GM12878 (cell line): Measurements from ENCODE around the gene FASTK. TPM values are rescaled to one million over a fixed set of nuclear protein-coding genes. Genes with fewer than 3 reads are reported as not detected.

Source experiments
- ASH2L ChIP-seq: fragments of 300-600, 200-600 bp; sonication (generic); IDR thresholded peaks from 2 replicates; pipeline ENCODE4 v1.6.1; 2017; ENCODE audit warnings: low read depth, mild to moderate bottlenecking, borderline replicate concordance
- CBFB ChIP-seq: IDR thresholded peaks from 2 replicates; pipeline ENCODE4 v1.6.1; 2016; ENCODE audit warnings: antibody characterized with exemption, low read depth
- EP300 ChIP-seq, 2 experiments: fragments of 150-350 bp in 1 of 2; IDR thresholded peaks; 2 replicates each; pipeline ENCODE4 v1.6.1; 2011 to 2012; ENCODE audit warnings: low read depth in 2 of 2, low read length in 2 of 2, borderline replicate concordance in 1 of 2, improper control_type of control experiment in 1 of 2, inconsistent platforms in 1 of 2; ENCODE audit not compliant: control insufficient read depth in 1 of 2
- HCFC1 ChIP-seq: fragments of 150-350 bp; IDR thresholded peaks from 2 replicates; pipeline ENCODE4 v1.6.1; 2014; ENCODE audit warnings: low read length
- MXI1 ChIP-seq: fragments of 150-350 bp; IDR thresholded peaks from 2 replicates; pipeline ENCODE4 v1.6.1; 2011; ENCODE audit warnings: low read depth, mild to moderate bottlenecking, inconsistent platforms, low read length, improper control_type of control experiment
- NR2F1 ChIP-seq: fragments of 450-650 bp; conservative IDR thresholded peaks from 2 replicates; pipeline ENCODE4 v1.6.1; 2017; ENCODE audit warnings: mild to moderate bottlenecking
- POLR2A ChIP-seq: IDR thresholded peaks from 2 replicates; pipeline ENCODE4 v1.6.1; 2011; ENCODE audit warnings: low read depth, mild to moderate bottlenecking, low read length
- POLR2AphosphoS2 ChIP-seq: IDR thresholded peaks from 2 replicates; pipeline ENCODE4 v1.6.1; 2011; ENCODE audit warnings: low read depth, mild to moderate bottlenecking, low read length, improper control_type of control experiment, moderate library complexity
- SMAD5 ChIP-seq: IDR thresholded peaks from 2 replicates; pipeline ENCODE4 v1.6.1; 2016; ENCODE audit warnings: antibody characterized with exemption, low read depth
- SMARCA5 ChIP-seq: fragments of 450-650 bp; IDR thresholded peaks from 2 replicates; pipeline ENCODE4 v1.6.1; 2017; ENCODE audit warnings: mild to moderate bottlenecking
- TAF1 ChIP-seq: IDR thresholded peaks from 2 replicates; pipeline ENCODE4 v1.6.1; 2011; ENCODE audit warnings: mild to moderate bottlenecking, low read depth, low read length, borderline replicate concordance
- TCF3 ChIP-seq: IDR thresholded peaks from 2 replicates; pipeline ENCODE4 v1.6.1; 2012; ENCODE audit warnings: low read depth, mild to moderate bottlenecking, low read length, borderline replicate concordance; ENCODE audit not compliant: insufficient read depth
- YBX1 ChIP-seq: fragments of 450-650 bp; IDR thresholded peaks from 2 replicates; pipeline ENCODE4 v1.6.1; 2016; ENCODE audit warnings: antibody characterized with exemption
- polyA plus RNA-seq, 11 experiments: library from polyadenylated mRNA; depleted of rRNA in 4 of 11; unstranded in 6 of 11; stranded (reverse) in 5 of 11; fragments of >200 nt; fragmentation: Nextera tagmentation in 4 of 11; fragmentation: Illumina TruSeq in 1 of 11; extraction: Ambion mirVana in 4 of 11; extraction: Trizol in 1 of 11; gene quantifications; 1 replicate in 1 of 11; 2 replicates in 10 of 11; pipeline versions ENCODE4 v1.2.1 to v1.2.3, GENCODE V29; 2011 to 2016; ENCODE audit warnings: inconsistent platforms in 2 of 11, missing spikeins in 2 of 11, low read depth in 1 of 11
- total RNA-seq, 4 experiments: library from RNA; depleted of rRNA in 3 of 4; stranded (reverse); fragments of >200 nt in 3 of 4; fragmentation: Illumina TruSeq in 1 of 4; extraction: Trizol in 1 of 4; gene quantifications; 2 replicates each; pipeline versions ENCODE4 v1.2.1 to v1.2.3, GENCODE V29; 2013 to 2021
- TF ChIP-seq, protein P1 (sequence below): IDR thresholded peaks from 2 replicates; pipeline ENCODE4 v1.6.1; 2012; ENCODE audit warnings: mild to moderate bottlenecking, low read depth, low read length
- TF ChIP-seq, protein P2 (sequence below): fragments of 450-650 bp; IDR thresholded peaks from 2 replicates; pipeline ENCODE4 v1.6.1; 2017; ENCODE audit warnings: mild to moderate bottlenecking, moderate library complexity
- TF ChIP-seq, protein P3 (sequence below): fragments of 450-650 bp; formaldehyde crosslinking; IDR thresholded peaks from 2 replicates; pipeline ENCODE4 v1.4.0; 2022; ENCODE audit warnings: mild to moderate bottlenecking, moderate library complexity
- TF ChIP-seq, protein P4 (sequence below): fragments of 450-650 bp; IDR thresholded peaks from 2 replicates; pipeline ENCODE4 v1.6.1; 2017; ENCODE audit warnings: mild to moderate bottlenecking, low read depth, inconsistent platforms; ENCODE audit not compliant: poor library complexity, severe bottlenecking

Gene FASTK
- total and polyA plus RNA-seq, 10 of the 15 experiments (the other 5 are each of a cell fraction or from before 2014, with no cell fraction given): 0.19 to 102 (median 54.5) TPM

DNA sequence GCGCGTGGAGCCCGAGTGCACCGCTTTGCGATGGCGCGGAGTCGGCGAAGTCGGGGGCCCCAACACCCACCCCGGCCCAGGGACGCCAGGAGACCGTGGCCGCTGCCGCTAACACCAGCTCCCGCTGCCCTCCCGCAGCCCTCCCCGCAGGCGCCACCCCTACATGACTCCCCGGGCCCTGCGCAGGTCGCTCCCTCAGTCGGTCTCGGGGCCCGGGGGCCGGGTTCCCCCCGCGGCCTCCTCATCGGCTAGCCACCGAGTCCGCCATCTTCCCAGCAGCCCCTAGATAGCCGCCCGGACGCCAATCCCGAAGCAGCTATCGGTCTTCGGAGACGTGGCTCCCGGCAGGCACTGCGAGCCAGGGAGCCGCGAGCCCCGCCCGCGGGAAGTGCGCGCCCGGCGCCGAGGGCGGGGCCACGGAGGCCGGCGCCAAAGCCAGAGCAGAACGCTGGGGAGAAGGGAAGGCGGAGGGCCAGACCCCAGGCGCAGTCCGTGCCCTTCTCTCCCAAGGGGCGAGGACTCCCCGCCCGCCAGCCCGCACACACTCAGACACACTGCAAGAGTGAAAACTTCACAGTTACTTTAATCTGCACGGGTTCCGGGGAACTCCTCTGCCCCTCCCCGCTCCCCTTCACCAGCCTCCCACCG lies at the start of gene FASTK (continued):
- TF ChIP-seq, protein P1, sequence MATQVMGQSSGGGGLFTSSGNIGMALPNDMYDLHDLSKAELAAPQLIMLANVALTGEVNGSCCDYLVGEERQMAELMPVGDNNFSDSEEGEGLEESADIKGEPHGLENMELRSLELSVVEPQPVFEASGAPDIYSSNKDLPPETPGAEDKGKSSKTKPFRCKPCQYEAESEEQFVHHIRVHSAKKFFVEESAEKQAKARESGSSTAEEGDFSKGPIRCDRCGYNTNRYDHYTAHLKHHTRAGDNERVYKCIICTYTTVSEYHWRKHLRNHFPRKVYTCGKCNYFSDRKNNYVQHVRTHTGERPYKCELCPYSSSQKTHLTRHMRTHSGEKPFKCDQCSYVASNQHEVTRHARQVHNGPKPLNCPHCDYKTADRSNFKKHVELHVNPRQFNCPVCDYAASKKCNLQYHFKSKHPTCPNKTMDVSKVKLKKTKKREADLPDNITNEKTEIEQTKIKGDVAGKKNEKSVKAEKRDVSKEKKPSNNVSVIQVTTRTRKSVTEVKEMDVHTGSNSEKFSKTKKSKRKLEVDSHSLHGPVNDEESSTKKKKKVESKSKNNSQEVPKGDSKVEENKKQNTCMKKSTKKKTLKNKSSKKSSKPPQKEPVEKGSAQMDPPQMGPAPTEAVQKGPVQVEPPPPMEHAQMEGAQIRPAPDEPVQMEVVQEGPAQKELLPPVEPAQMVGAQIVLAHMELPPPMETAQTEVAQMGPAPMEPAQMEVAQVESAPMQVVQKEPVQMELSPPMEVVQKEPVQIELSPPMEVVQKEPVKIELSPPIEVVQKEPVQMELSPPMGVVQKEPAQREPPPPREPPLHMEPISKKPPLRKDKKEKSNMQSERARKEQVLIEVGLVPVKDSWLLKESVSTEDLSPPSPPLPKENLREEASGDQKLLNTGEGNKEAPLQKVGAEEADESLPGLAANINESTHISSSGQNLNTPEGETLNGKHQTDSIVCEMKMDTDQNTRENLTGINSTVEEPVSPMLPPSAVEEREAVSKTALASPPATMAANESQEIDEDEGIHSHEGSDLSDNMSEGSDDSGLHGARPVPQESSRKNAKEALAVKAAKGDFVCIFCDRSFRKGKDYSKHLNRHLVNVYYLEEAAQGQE: 0 out of 2 replicates have a peak, but pooled peaks have one; percentile 5
- TF ChIP-seq SMARCA5 (no peak), TCF3 (peak; percentile 34; the same call in 1 of the 2 replicates), MXI1 (peak; percentile 63), CBFB (peak; percentile 46; the same call in 1 of the 2 replicates), TAF1 (peak; percentile 92), HCFC1 (peak; percentile 70), POLR2A (peak; percentile 91), ASH2L (no peak), YBX1 (no peak), EP300 (IDR thresholded peaks at IDR 0.05; ENCODE audit: borderline replicate concordance in 1 of 2, control insufficient read depth in 1 of 2, low read depth in 2 of 2, low read length in 2 of 2) (no peak), POLR2AphosphoS2 (peak; percentile 75; the same call in 1 of the 2 replicates), SMAD5 (peak; percentile 60; the same call in 1 of the 2 replicates), NR2F1 (0 out of 2 replicates have a peak, but pooled peaks have one; percentile 31)
- TF ChIP-seq, protein P2, sequence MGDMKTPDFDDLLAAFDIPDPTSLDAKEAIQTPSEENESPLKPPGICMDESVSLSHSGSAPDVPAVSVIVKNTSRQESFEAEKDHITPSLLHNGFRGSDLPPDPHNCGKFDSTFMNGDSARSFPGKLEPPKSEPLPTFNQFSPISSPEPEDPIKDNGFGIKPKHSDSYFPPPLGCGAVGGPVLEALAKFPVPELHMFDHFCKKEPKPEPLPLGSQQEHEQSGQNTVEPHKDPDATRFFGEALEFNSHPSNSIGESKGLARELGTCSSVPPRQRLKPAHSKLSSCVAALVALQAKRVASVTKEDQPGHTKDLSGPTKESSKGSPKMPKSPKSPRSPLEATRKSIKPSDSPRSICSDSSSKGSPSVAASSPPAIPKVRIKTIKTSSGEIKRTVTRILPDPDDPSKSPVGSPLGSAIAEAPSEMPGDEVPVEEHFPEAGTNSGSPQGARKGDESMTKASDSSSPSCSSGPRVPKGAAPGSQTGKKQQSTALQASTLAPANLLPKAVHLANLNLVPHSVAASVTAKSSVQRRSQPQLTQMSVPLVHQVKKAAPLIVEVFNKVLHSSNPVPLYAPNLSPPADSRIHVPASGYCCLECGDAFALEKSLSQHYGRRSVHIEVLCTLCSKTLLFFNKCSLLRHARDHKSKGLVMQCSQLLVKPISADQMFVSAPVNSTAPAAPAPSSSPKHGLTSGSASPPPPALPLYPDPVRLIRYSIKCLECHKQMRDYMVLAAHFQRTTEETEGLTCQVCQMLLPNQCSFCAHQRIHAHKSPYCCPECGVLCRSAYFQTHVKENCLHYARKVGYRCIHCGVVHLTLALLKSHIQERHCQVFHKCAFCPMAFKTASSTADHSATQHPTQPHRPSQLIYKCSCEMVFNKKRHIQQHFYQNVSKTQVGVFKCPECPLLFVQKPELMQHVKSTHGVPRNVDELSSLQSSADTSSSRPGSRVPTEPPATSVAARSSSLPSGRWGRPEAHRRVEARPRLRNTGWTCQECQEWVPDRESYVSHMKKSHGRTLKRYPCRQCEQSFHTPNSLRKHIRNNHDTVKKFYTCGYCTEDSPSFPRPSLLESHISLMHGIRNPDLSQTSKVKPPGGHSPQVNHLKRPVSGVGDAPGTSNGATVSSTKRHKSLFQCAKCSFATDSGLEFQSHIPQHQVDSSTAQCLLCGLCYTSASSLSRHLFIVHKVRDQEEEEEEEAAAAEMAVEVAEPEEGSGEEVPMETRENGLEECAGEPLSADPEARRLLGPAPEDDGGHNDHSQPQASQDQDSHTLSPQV: no peak
- TF ChIP-seq, protein P3, sequence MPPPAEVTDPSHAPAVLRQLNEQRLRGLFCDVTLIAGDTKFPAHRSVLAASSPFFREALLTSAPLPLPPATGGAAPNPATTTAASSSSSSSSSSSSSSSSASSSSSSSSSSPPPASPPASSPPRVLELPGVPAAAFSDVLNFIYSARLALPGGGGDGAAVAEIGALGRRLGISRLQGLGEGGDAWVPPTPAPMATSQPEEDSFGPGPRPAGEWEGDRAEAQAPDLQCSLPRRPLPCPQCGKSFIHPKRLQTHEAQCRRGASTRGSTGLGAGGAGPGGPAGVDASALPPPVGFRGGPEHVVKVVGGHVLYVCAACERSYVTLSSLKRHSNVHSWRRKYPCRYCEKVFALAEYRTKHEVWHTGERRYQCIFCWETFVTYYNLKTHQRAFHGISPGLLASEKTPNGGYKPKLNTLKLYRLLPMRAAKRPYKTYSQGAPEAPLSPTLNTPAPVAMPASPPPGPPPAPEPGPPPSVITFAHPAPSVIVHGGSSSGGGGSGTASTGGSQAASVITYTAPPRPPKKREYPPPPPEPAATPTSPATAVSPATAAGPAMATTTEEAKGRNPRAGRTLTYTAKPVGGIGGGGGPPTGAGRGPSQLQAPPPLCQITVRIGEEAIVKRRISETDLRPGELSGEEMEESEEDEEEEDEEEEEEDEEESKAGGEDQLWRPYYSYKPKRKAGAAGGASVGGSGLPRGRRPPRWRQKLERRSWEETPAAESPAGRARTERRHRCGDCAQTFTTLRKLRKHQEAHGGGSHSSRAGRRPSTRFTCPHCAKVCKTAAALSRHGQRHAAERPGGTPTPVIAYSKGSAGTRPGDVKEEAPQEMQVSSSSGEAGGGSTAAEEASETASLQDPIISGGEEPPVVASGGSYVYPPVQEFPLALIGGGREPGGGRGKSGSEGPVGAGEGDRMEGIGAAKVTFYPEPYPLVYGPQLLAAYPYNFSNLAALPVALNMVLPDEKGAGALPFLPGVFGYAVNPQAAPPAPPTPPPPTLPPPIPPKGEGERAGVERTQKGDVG: no peak
- TF ChIP-seq, protein P4, sequence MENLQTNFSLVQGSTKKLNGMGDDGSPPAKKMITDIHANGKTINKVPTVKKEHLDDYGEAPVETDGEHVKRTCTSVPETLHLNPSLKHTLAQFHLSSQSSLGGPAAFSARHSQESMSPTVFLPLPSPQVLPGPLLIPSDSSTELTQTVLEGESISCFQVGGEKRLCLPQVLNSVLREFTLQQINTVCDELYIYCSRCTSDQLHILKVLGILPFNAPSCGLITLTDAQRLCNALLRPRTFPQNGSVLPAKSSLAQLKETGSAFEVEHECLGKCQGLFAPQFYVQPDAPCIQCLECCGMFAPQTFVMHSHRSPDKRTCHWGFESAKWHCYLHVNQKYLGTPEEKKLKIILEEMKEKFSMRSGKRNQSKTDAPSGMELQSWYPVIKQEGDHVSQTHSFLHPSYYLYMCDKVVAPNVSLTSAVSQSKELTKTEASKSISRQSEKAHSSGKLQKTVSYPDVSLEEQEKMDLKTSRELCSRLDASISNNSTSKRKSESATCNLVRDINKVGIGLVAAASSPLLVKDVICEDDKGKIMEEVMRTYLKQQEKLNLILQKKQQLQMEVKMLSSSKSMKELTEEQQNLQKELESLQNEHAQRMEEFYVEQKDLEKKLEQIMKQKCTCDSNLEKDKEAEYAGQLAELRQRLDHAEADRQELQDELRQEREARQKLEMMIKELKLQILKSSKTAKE: no peak
